ENCODE data around the gene CAPNS1. TPM values are rescaled to one million over a fixed set of nuclear protein-coding genes. Genes with fewer than 3 reads are reported as not detected.

CAPNS1 gene
- total and polyA plus RNA-seq, 2 of the 13 experiments (the other 11 are each of a cell fraction or from before 2014, with no cell fraction given), result 322 to 526 TPM

DNA sequence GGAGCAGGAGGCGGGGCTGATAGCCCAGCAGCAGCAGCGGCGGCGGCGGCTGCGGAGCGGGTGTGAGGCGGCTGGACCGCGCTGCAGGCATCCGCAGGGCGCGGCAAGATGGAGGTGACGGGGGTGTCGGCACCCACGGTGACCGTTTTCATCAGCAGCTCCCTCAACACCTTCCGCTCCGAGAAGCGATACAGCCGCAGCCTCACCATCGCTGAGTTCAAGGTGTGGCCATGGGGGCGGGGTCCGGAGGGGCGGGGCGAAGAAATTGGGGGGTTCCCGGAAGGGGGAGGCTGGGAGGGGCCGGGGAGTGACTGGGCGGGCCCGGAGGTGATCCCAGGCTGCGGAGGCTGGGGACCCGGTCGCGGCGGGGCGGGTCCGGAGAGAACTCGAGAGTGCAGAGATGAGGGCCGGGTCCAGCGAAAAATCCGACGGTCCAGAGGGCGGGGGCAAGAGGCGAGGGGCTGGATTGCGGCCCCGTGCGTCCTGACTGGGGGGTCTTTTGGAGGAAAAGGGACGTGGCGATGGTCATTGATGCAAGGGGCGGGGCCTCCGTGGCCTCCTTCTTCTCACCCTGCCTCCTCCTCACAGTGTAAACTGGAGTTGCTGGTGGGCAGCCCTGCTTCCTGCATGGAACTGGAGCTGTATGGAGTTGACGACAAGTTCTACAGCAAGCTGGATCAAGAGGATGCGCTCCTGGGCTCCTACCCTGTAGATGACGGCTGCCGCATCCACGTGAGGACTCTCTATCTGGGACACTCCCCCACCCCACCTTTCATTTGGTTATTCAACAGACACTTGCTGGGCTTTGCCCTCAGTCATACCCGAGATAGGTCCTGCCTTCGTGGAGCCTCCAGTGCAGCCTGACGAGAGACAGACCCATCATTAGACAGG, 24.2 kb upstream of the CAPNS1 start, which contains the start of gene TBCB (continued):
- TF ChIP-seq TERF1 (CRISPR knock-in tag; IDR thresholded peaks at IDR 0.05), result no peak
- TF ChIP-seq, protein P1, sequence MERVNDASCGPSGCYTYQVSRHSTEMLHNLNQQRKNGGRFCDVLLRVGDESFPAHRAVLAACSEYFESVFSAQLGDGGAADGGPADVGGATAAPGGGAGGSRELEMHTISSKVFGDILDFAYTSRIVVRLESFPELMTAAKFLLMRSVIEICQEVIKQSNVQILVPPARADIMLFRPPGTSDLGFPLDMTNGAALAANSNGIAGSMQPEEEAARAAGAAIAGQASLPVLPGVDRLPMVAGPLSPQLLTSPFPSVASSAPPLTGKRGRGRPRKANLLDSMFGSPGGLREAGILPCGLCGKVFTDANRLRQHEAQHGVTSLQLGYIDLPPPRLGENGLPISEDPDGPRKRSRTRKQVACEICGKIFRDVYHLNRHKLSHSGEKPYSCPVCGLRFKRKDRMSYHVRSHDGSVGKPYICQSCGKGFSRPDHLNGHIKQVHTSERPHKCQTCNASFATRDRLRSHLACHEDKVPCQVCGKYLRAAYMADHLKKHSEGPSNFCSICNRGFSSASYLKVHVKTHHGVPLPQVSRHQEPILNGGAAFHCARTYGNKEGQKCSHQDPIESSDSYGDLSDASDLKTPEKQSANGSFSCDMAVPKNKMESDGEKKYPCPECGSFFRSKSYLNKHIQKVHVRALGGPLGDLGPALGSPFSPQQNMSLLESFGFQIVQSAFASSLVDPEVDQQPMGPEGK (CRISPR knock-in tag; IDR thresholded peaks at IDR 0.05), result peak; percentile 47
- peak; percentile 36; the same call in 1 of the 2 replicates for TF ChIP-seq PHF8 (CRISPR knock-in tag; IDR thresholded peaks at IDR 0.05)
- TF ChIP-seq, protein P2, sequence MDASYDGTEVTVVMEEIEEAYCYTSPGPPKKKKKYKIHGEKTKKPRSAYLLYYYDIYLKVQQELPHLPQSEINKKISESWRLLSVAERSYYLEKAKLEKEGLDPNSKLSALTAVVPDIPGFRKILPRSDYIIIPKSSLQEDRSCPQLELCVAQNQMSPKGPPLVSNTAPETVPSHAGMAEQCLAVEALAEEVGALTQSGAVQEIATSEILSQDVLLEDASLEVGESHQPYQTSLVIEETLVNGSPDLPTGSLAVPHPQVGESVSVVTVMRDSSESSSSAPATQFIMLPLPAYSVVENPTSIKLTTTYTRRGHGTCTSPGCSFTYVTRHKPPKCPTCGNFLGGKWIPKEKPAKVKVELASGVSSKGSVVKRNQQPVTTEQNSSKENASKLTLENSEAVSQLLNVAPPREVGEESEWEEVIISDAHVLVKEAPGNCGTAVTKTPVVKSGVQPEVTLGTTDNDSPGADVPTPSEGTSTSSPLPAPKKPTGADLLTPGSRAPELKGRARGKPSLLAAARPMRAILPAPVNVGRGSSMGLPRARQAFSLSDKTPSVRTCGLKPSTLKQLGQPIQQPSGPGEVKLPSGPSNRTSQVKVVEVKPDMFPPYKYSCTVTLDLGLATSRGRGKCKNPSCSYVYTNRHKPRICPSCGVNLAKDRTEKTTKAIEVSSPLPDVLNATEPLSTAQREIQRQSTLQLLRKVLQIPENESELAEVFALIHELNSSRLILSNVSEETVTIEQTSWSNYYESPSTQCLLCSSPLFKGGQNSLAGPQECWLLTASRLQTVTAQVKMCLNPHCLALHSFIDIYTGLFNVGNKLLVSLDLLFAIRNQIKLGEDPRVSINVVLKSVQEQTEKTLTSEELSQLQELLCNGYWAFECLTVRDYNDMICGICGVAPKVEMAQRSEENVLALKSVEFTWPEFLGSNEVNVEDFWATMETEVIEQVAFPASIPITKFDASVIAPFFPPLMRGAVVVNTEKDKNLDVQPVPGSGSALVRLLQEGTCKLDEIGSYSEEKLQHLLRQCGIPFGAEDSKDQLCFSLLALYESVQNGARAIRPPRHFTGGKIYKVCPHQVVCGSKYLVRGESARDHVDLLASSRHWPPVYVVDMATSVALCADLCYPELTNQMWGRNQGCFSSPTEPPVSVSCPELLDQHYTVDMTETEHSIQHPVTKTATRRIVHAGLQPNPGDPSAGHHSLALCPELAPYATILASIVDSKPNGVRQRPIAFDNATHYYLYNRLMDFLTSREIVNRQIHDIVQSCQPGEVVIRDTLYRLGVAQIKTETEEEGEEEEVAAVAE (CRISPR knock-in tag; IDR thresholded peaks at IDR 0.05; ENCODE audit: borderline replicate concordance), result peak; percentile 17; the same call in 1 of the 2 replicates
- TF ChIP-seq, protein P3, sequence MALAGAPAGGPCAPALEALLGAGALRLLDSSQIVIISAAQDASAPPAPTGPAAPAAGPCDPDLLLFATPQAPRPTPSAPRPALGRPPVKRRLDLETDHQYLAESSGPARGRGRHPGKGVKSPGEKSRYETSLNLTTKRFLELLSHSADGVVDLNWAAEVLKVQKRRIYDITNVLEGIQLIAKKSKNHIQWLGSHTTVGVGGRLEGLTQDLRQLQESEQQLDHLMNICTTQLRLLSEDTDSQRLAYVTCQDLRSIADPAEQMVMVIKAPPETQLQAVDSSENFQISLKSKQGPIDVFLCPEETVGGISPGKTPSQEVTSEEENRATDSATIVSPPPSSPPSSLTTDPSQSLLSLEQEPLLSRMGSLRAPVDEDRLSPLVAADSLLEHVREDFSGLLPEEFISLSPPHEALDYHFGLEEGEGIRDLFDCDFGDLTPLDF (CRISPR knock-in tag; IDR thresholded peaks at IDR 0.05), result no peak
- no peak for TF ChIP-seq ZSCAN22 (CRISPR knock-in tag; IDR thresholded peaks at IDR 0.05)
- 0 out of 2 replicates have a peak, but pooled peaks have one; percentile 17 for TF ChIP-seq ZMAT3 (CRISPR knock-in tag; conservative IDR thresholded peaks at IDR 0.05)
- 0 out of 2 replicates have a peak, but pooled peaks have one; percentile 27 for TF ChIP-seq ATAD3A (CRISPR knock-in tag; IDR thresholded peaks at IDR 0.05)
- no peak for TF ChIP-seq MLXIP (CRISPR knock-in tag; IDR thresholded peaks at IDR 0.05; ENCODE audit: borderline replicate concordance)
- TF ChIP-seq TOE1 (CRISPR knock-in tag; IDR thresholded peaks at IDR 0.05), result no peak
- 0 out of 2 replicates have a peak, but pooled peaks have one; percentile 24 for TF ChIP-seq NCOR1 (IDR thresholded peaks at IDR 0.05; ENCODE audit: borderline replicate concordance, low read length)
- TF ChIP-seq, protein P4, sequence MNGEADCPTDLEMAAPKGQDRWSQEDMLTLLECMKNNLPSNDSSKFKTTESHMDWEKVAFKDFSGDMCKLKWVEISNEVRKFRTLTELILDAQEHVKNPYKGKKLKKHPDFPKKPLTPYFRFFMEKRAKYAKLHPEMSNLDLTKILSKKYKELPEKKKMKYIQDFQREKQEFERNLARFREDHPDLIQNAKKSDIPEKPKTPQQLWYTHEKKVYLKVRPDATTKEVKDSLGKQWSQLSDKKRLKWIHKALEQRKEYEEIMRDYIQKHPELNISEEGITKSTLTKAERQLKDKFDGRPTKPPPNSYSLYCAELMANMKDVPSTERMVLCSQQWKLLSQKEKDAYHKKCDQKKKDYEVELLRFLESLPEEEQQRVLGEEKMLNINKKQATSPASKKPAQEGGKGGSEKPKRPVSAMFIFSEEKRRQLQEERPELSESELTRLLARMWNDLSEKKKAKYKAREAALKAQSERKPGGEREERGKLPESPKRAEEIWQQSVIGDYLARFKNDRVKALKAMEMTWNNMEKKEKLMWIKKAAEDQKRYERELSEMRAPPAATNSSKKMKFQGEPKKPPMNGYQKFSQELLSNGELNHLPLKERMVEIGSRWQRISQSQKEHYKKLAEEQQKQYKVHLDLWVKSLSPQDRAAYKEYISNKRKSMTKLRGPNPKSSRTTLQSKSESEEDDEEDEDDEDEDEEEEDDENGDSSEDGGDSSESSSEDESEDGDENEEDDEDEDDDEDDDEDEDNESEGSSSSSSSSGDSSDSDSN (CRISPR knock-in tag; IDR thresholded peaks at IDR 0.05), result 0 out of 2 replicates have a peak, but pooled peaks have one; percentile 14

Measured in HepG2 (cell line).